Mesothelial cell of epicardium (in vitro differentiated cells): ENCODE results near the gene CAPS. TPM values are rescaled to one million over a fixed set of nuclear protein-coding genes. Genes with fewer than 3 reads are reported as not detected.

Experiments used
- DNase-seq, 2 experiments: peaks; one replicate each; pipeline ENCODE4 v3.0.0; 2021; ENCODE audit warnings: low spot score in 2 of 2; ENCODE audit not compliant: unreplicated experiment in 2 of 2
- H3K27ac Mint-ChIP-seq: 2 replicates; pipeline ENCODE4 v1.8.0; 2021; ENCODE audit warnings: mixed read lengths
- H3K27me3 Mint-ChIP-seq: 2 replicates; pipeline ENCODE4 v1.8.0; 2021; ENCODE audit warnings: low read depth, mixed read lengths
- H3K36me3 Mint-ChIP-seq: 2 replicates; pipeline ENCODE4 v1.8.0; 2021; ENCODE audit warnings: mixed read lengths
- H3K4me1 Mint-ChIP-seq: 2 replicates; pipeline ENCODE4 v1.8.0; 2021; ENCODE audit warnings: mixed read lengths
- H3K4me3 Mint-ChIP-seq: 2 replicates; pipeline ENCODE4 v1.8.0; 2021; ENCODE audit warnings: mild to moderate bottlenecking, moderate library complexity, mixed read lengths
- H3K9me3 Mint-ChIP-seq: 2 replicates; pipeline ENCODE4 v1.8.0; 2021; ENCODE audit warnings: mixed read lengths
- CTCF ChIP-seq: fragments of 200-600 bp; sonication (generic); IDR thresholded peaks from one replicate; pipeline ENCODE4 v1.5.0; 2021; ENCODE audit warnings: antibody characterized with exemption; ENCODE audit not compliant: unreplicated experiment
- total RNA-seq: library from RNA; stranded (reverse); gene quantifications from 3 replicates; pipeline ENCODE4 v1.2.1, GENCODE V29; 2021

The CAPS gene
- total RNA-seq, 1 donor from 2014 or later, result 16.2 TPM

GRCh38 chr19:5894704-5895349 lies 19.2 kb upstream of the CAPS start:
- Mint-ChIP-seq H3K27me3 (peaks cover 3% of the 10 kb centered on the region), H3K9me3 (no peaks in the 10 kb centered on the region), H3K4me3 (no peak overlapping the region), H3K36me3 (peaks cover 3% of the 10 kb centered on the region), H3K4me1 (peaks cover 4% of the 10 kb centered on the region), H3K27ac (no peak overlapping the region)
- no peak for DNase-seq
- TF ChIP-seq CTCF, result no peak

GRCh38 chr19:5895409-5895808 lies 18.6 kb upstream of the CAPS start:
- no peak overlapping the region for H3K27ac Mint-ChIP-seq
- no peaks in the 10 kb centered on the region for H3K9me3 Mint-ChIP-seq
- H3K4me1 Mint-ChIP-seq, result peaks cover 4% of the 10 kb centered on the region
- no peak overlapping the region for H3K4me3 Mint-ChIP-seq
- DNase-seq, result no peak
- TF ChIP-seq CTCF, result no peak
- peaks cover 8% of the 10 kb centered on the region for H3K36me3 Mint-ChIP-seq
- peaks cover 3% of the 10 kb centered on the region for H3K27me3 Mint-ChIP-seq

- no peak overlapping the region for H3K4me3 Mint-ChIP-seq
- peaks cover 4% of the 10 kb centered on the region for H3K4me1 Mint-ChIP-seq
- peaks cover 3% of the 10 kb centered on the region for H3K27me3 Mint-ChIP-seq
- no peak for TF ChIP-seq CTCF
- H3K9me3 Mint-ChIP-seq, result no peaks in the 10 kb centered on the region
- DNase-seq, result no peak
- H3K36me3 Mint-ChIP-seq, result peaks cover 8% of the 10 kb centered on the region
- H3K27ac Mint-ChIP-seq, result no peak overlapping the region
These were observed 18.2 kb upstream of the CAPS start for GRCh38 chr19:5895890-5896289.

GRCh38 chr19:5896365-5897076 lies 17.5 kb upstream of the CAPS start:
- no peak for TF ChIP-seq CTCF
- peaks cover 13% of the 10 kb centered on the region for H3K36me3 Mint-ChIP-seq
- no peak overlapping the region for H3K27ac Mint-ChIP-seq
- peaks cover 9% of the 10 kb centered on the region for H3K4me1 Mint-ChIP-seq
- H3K9me3 Mint-ChIP-seq, result no peaks in the 10 kb centered on the region
- DNase-seq, result no peak
- no peak overlapping the region for H3K4me3 Mint-ChIP-seq
- peaks cover 2% of the 10 kb centered on the region for H3K27me3 Mint-ChIP-seq

- no peaks in the 10 kb centered on the region for H3K27me3 Mint-ChIP-seq
- no peak overlapping the region for H3K27ac Mint-ChIP-seq
- H3K4me1 Mint-ChIP-seq, result peaks cover 6% of the 10 kb centered on the region
- no peak overlapping the region for H3K4me3 Mint-ChIP-seq
- TF ChIP-seq CTCF, result no peak
- no peak for DNase-seq
- peaks cover 13% of the 10 kb centered on the region for H3K36me3 Mint-ChIP-seq
- no peaks in the 10 kb centered on the region for H3K9me3 Mint-ChIP-seq
These were observed 16.7 kb upstream of the CAPS start for GRCh38 chr19:5897189-5897969.
